GM13976 (cell line): ENCODE measurements around the gene AGAP1.

ENCODE experiments used
- DNase-seq: peaks from one replicate; pipeline ENCODE4 v3.0.0; 2012; ENCODE audit warnings: low spot score
- in situ Hi-C: fragments of 300-500 bp; cut with MboI; formaldehyde crosslinking; loops from one replicate; pipeline ENCODE4 v1.12.0; 2022; ENCODE audit warnings: low sequenced_read_pairs, mixed read lengths, inconsistent platforms; ENCODE audit not compliant: unreplicated experiment
- TF ChIP-seq, protein P1 (sequence below): IDR thresholded peaks from 2 replicates; pipeline ENCODE4 v1.5.1; 2012; ENCODE audit warnings: borderline replicate concordance, mild to moderate bottlenecking; ENCODE audit not compliant: insufficient read depth; ENCODE audit errors: extremely low read depth, missing control alignments, control extremely low read depth

The AGAP1 gene

DNA sequence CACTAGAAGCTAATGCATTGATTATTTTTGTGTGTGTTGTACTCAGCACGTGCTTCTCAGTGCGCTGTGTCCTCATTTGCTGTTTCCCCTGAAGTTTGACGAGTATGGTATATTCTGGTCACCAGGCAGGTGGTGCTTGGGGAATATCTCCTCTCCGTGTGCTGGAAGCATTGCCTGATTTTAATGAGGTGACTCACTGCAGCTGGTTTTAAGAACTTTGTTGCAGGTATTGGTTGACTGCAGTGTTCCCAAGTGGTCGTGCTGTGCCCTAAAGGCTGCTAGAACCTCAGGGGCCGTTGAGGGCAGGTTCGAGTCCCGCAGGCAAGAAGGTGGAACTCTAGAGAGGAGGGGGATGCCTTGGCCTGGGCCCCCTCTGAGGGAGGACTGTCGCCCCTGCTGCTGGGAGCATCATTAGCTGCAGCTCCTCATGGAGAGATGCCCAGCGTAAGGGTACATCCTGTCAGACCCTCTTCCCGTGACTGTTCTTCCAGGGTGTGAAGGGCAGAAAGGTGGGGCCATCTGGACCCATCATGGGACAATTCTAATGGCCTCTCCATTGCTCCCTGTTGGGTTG is 82.6 kb downstream of the AGAP1 start:
- TF ChIP-seq, protein P1, sequence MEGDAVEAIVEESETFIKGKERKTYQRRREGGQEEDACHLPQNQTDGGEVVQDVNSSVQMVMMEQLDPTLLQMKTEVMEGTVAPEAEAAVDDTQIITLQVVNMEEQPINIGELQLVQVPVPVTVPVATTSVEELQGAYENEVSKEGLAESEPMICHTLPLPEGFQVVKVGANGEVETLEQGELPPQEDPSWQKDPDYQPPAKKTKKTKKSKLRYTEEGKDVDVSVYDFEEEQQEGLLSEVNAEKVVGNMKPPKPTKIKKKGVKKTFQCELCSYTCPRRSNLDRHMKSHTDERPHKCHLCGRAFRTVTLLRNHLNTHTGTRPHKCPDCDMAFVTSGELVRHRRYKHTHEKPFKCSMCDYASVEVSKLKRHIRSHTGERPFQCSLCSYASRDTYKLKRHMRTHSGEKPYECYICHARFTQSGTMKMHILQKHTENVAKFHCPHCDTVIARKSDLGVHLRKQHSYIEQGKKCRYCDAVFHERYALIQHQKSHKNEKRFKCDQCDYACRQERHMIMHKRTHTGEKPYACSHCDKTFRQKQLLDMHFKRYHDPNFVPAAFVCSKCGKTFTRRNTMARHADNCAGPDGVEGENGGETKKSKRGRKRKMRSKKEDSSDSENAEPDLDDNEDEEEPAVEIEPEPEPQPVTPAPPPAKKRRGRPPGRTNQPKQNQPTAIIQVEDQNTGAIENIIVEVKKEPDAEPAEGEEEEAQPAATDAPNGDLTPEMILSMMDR = no peak
- in situ Hi-C loops = no loop called here
- no peak for DNase-seq

DNA sequence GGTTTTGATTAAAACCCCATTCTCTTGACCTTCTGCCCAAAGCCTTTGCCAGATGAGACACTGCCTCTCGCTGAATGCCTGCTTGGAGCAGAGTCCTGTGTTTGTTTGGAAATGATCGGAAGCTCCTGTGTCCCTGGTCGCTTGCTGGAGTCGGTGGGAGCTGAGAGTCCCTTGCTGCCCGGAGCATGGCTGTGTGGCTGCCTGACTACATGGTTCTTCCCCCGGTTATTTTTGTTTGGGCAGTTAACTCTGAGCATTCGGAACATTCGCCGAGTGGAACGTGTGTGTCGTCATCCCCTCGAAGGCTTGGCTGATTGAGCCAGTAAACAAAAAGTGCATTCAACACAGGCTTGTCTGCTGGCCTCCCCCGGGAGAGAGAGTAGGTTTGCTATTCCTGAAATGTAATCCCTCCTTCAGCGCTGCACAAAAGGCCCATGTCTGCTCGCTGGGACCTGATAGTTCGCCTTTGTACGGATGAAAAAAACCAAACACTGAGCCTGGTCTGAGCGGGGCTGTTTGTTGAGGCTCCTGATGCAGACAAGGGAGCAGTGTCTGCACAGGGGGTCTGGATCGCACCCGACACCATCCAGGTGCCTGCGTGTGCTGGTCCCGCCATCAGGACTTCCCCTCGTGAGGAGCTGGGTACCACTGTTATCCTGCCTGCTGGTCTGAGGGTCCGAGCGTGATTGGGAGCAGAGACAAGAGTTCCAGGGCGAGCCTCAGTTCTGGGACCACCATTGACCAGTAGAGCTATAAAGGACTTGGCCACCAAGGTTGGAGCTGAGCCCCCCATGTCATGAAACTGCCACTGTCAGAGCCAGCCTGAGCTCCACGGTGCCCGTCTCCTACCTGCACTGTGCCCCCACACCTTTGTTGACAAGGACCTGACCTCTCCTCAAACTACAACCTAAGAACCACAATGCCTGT is 83.8 kb downstream of the AGAP1 start:
- DNase-seq = no peak
- TF ChIP-seq, protein P1 = no peak
- in situ Hi-C loops = no loop called here

DNA sequence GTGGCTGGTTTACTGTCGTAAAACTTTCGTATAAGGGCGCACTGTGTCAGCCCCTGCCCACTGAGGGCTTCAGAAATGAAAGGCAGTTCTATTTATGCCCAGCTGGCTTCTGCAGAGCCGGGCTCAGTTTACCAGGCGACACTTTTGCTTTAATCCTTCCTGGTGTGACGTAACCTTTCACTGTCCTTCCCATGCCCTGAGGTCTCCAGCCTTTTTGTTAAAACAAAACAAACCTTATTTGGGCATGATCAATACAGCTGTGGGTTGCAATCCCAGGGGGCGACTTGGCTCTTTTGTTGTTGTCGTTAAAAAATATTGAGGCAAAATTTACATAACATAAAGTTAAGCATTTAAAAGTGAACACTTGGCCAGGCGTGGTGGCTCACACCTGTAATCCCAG is 85.3 kb downstream of the AGAP1 start:
- DNase-seq = no peak
- TF ChIP-seq, protein P1 = no peak
- in situ Hi-C loops = no loop called here

DNA sequence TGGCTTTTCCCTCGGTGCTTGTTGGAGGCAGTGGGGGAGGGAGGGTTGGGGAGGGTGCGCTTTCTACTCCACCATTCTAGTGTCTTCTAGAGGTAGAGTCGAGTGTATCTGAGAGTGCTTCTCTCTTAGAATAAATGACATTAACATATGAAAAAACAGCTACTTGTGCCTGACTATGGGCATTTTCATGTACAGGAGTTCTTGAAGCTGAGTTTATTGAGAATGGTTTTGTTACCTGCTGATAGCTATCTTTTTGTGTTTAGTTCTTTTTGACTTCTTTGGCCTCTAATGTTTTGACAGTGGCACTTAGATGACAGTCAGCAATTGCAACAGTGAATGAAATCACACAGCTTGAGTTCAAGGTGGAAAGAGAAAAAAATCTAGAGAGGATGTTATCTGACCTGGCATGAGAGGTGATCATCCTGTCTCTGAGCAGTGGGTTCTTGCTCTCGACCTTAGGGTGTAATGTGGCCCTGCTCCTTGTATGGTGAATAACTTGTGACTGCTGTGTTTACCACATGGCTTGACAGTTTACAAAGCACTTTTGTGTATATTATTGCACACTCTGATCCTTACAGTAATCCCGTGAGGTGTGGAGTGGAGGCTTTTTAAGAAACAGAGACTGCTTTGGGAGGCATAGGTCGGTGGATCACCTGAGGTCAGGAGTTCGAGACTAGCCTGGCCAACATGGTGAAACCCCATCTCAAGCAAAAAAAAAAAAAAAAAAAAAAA is 86.7 kb downstream of the AGAP1 start:
- TF ChIP-seq, protein P1 = no peak
- in situ Hi-C loops = loop anchor here (10.0 kb wide), 1 partner anchor 446 kb away; no protein-coding TSS in a partner anchor

DNA sequence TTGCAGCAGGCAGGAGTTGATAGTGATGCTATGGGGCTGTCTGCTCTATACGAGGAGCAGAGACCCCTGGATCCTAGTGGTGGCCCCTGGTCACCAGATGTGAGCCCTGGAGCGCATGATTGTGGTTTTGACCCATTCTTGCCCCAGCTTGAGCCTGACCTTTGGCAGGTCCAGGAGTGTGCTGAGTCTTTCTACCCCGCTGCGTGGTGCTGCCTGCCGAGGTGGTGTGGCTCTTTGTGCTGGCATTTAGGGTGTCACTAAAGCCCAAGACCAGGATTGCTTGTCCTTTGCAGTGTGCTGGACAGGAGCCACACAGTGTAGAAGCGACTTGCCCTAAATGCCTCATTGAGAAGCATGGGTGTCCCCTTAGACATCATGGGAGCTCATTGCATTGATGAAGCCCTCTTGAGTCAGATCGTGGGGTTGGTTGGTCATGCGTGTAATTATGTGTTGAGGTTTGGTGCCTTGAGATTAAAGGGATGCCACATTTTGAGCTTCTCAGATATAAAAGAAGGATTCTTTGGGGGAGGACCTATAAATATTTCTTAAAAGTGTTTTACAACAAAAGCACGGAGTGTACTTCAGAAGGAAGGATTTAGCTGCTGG is 88.3 kb downstream of the AGAP1 start:
- in situ Hi-C loops = loop anchor here (10.0 kb wide), 1 partner anchor 447 kb away; no protein-coding TSS in a partner anchor
- TF ChIP-seq, protein P1 = no peak
- no peak for DNase-seq

More for the DNA sequence above, 86.7 kb downstream of the AGAP1 start:
- no peak for DNase-seq

DNA sequence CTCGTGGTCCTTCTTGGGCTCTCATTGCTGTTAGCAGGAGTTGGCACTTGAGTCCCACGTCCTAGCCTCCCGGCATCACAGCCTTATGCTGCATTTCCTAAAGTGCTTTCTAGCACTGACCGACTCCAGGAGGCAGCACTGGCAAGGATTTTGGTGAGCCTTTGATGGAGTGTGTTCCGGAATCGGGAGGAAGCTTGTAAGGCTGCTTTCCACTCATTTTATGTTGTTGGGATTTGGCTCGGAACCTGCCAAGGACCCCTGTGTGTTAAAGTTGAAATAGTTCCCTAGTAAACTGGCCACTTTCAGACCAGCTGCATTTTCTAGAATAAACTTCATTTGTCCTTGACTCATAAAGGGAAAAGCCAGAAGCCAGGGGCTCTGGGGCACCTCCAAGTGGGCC is 88.9 kb downstream of the AGAP1 start:
- in situ Hi-C loops = loop anchor here (10.0 kb wide), 1 partner anchor 448 kb away; no protein-coding TSS in a partner anchor

More for the DNA sequence above, 88.9 kb downstream of the AGAP1 start:
- TF ChIP-seq, protein P1 = no peak
- no peak for DNase-seq
